Stimulated activated CD4-positive, alpha-beta T cell treated with anti-CD3 and anti-CD28 coated beads, Interleukin-1b, Interleukin-23, amount 100 ng/mL, for 24 hours (primary cell): ENCODE data around the gene ITK.

ENCODE experiments used
- DNase-seq, 4 experiments: peaks; one replicate each; pipeline ENCODE4 v3.0.0-alpha.2; 2020; ENCODE audit warnings: low read depth in 4 of 4, low spot score in 1 of 4

Gene ITK

DNA sequence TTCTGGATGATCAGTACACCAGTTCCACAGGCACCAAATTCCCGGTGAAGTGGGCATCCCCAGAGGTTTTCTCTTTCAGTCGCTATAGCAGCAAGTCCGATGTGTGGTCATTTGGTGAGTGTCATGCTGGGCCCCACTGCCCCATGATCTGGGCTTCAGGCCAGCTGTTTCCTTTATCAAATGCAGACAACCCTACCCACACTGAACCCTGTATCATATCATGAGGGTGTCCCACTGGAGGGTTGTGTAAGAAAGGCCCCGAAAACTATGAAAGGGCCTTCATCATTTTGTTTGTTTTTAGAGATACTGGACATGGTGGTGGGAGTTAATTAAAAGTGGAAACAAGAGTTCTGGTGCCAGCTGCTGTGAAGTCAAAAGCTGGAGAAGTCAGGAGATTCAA lies 65.2 kb downstream of the ITK start:
- no peak for DNase-seq

DNA sequence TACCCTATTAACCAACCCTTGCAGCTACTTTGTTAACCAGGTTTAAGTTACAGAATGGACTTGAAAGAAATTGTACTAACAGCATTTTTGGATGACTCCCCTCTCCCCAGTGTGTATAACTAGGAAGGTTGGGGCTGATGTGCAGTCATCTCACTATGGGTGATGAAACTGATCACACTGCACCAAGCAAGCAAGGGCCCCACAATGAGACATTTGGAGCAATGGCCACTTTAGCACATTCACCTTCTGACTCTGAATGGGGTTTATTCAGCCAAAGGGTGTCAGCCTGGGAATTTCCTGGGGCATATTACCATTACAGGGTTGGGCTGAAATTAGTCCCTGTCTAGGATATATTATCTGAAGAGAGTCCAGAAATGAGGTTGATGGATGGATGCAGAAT lies 66.6 kb downstream of the ITK start:
- DNase-seq = no peak

DNA sequence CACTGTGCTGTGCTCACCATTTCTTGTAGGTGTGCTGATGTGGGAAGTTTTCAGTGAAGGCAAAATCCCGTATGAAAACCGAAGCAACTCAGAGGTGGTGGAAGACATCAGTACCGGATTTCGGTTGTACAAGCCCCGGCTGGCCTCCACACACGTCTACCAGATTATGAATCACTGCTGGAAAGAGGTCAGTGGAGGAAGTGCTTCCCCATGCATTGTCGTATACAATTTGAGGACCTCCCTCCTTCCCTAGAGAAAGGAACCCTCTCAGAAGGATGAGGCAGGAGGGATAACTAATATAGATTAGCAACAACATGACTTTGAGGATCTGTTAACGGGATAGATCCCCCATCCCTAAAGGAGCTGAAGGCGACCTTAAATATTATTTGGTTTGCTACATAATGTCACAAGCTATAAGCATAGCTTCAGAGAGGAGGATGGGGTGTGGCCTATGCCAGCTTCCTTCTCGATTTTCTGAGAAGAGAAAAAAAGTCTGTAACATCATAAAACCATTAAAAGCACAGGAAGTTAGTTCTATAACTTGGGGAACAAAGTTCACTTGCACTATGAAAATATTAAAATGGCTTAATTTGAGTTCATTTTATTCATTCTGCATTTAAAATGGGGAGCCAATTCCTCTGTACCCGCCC lies 68.3 kb downstream of the ITK start:
- DNase-seq = no peak

DNA sequence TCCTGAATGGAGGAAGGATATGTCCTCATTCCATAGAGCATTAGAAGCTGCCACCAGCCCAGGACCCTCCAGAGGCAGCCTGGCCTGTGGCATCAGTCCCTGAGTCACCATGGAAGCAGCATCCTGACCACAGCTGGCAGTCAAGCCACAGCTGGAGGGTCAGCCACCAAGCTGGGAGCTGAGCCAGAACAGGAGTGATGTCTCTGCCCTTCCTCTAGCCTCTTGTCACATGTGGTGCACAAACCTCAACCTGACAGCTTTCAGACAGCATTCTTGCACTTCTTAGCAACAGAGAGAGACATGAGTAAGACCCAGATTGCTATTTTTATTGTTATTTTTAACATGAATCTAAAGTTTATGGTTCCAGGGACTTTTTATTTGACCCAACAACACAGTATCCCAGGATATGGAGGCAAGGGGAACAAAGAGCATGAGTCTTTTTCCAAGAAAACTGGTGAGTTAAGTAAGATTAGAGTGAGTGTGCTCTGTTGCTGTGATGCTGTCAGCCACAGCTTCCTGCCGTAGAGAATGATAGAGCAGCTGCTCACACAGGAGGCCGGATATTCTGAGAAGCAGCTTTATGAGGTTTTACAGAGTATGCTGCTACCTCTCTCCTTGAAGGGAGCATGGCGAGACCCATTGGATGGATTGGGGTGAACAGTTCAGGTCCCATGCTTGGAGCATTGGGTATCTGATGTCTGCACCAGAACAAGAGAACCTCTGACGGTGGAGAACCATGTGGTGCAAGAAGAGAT lies 72.2 kb downstream of the ITK start:
- DNase-seq = no peak

DNA sequence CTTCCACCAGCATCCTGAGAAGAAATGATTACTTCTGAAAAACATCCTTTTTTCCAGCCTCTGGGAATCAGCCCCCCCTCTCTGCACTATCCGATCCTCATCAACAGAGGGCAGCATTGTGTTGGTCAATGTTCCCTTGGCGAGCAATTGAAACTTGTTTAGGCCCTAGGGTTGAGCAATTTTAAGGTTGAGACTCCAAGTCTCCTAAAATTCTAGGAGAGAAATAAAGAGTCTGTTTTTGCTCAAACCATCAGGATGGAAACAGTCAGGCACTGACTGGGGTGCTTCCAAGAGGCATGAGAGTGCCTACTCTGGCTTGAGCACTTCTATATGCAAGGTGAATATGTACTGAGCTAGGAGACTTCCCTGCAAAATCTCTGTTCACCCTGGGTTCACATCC lies 72.9 kb downstream of the ITK start:
- DNase-seq = no peak

DNA sequence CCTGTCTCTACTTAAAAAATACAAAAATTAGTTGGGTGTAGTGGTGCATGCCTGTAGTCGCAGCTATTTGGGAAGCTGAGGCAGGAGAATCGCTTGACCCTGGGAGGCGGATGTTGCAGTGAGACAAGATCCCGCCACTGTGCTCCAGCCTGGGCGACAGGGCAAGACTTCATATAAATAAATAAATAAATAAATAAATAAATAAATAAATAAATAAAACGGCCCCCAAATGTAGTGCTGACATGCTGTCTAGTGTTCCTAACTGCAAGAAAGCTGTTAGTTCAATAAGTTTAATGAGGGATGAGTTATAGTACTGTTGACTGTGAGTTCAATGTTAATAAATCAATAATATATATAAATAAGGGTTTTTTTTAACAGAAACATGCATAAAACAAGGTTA lies 77.8 kb downstream of the ITK start:
- DNase-seq = no peak

DNA sequence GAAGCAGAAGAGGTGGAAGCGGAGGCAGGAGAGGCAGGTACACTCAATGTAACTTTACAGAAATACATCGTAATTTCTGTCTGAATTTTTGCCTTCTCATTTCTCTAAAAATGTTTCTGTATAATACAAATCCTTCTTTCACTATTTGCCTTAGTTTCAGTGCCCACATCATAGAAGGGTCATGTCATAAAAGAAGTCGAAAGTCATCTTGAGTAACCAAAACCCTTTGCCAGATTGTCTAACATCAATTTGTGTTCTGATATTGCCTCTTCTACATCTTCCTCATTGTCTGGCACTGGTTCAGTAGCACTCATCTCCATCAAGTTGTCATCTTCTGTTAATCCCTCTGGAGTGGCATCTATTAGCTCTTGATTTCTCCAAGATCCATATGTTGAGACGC lies 79.1 kb downstream of the ITK start:
- DNase-seq = no peak

DNA sequence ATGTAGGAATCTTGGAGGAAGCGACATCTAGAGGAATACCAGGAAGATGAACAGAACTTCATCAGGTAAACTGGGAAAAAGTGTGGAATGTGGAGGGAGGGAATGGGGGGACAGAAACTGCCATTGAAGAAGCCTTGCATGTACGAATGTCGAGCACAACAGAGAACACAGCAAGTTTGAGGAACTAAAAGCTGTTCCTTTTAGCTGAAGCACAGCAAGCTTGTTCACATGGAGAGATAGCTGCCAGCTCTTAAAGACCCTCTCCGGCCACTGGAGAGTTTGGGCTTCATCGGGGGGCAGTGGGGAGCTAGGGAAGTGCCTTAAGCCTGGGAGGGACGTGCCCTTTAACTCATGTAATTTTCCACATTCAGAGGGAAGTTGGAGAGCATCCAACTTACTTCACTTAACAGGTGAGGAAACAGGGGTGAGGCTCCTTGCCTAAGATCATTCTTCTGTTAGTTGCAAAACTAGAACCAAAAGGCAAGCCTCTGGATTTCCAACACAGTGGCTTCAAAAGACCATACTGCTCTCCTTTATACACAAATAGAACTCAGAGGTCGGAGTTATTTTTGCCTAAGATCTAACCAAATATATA lies 83.0 kb downstream of the ITK start:
- no peak for DNase-seq

DNA sequence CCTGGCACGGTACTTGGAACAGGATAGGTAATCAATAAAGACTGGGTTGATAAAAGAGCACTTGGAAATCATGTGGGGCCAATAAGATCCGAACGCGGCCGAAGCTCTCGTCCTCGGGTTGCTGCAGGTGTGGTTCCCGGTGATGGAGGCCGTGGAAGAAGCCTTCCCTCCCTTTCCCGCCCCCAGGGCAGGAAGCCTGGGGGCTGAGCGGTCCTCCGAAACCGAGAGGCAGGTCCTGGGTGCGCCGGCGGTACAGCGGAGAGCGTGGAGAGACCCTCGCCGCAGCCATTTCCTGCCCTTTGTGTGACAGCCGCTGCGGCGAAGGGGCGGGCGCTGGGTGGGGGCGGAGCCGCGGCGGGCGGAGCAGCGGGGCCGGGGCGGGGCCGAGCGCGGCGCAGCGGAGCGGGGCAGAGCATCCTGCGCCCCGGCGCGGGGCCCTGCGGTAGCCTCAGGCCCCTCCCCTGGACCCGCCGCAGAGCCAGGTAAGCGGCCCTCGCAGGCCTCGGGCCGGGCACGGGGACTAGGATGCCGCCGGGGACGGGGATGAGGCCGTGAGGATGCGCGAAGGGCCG lies 85.2 kb downstream of the ITK start, which contains the start of gene CYFIP2:
CYFIP2 (plus strand) TSS at position 410 of the 572 bp plus-strand sequence. CDS start 19,239 bp downstream, outside the sequence.
- peak; percentile 61 to 80 (median 70) for DNase-seq

DNA sequence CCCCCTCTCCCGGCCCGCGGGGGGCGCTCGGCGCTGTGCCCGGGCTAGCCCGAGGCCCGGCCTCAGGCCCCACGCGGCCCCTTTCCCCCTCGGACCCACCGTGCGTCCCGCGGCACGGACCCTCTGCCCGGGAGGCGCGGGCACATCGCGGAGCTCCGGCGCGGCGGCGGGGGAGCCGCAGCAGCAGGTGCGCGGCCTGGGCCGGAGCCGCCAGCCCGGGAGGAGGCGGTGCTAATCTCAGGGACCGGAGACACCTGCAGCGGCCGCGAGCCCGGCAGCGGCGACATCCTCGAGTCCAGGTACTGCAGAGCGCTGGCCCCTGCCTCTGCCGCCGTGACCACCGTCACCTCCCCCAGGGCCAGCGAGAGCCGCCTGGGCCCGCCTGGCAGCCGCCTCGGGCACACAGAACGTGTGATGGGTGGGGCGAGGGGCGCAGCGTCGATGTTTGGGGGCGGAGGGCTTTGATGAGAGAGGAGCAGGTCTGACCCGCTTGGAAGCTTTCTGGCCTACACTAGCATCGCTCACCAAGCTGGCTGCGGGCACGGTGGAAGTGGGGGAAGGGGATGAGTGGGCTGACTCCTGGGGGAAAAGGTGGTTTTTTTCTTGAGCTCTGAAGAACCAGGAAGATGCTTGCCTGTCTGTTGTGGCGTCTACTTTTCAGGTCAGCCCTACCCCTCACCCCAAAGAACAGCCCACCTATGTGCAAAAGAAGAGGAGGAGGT lies 85.8 kb downstream of the ITK start:
- peak in 1 of 4 experiments; percentile 42 for DNase-seq

DNA sequence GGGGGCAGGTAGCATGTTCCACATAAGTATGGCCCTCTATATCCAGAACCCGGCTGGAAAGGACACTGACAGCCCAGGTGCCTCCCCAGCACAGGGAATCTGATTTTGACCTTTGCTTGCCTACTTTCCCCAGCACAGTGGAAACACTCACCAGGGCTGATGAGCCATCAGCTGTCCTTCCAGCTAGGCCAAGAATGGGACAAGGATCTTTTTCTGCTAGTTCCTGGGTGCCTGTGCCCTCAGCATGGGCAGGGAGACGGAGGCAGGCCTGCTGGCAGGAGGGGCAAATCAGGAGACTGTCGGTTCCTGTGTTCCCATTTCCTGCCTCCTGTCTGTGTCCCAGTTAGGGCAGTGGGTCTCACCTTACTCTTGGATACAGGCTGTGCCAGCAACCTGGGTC lies 86.4 kb downstream of the ITK start:
- no peak for DNase-seq

DNA sequence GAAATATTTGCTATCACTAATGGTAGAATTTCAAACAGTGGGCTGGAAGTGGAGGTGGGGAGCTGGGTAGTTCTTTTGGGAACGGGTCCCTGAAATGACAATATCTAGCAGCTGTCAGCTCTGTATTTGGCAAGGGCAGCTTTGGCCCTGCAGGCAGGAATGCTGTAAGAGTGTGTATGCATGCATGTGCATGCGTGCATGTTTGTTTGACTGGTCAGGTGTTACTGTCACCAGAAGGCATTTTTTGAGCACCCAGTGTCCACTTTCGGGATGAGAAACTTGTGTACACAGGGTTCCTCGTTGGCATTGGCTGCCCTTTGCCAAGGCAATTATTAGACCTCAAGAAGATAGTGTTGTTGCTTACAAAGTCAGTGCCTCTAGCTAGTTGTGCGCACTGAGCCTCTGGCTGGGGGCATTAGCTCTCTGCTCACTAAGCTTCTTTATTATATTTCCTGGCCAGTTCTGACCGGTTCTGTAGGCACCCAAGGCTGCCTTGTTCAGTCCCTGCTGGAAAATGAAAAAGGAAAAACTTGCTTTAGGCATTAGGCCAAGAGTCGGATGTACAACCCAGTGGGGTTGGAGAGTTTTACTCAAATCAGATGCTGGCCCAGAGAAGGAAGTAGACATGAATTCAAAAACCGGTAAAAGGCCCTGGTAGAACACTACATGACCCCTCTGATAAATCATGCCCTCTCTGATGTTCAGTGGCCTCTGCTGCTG lies 87.3 kb downstream of the ITK start:
- no peak for DNase-seq

DNA sequence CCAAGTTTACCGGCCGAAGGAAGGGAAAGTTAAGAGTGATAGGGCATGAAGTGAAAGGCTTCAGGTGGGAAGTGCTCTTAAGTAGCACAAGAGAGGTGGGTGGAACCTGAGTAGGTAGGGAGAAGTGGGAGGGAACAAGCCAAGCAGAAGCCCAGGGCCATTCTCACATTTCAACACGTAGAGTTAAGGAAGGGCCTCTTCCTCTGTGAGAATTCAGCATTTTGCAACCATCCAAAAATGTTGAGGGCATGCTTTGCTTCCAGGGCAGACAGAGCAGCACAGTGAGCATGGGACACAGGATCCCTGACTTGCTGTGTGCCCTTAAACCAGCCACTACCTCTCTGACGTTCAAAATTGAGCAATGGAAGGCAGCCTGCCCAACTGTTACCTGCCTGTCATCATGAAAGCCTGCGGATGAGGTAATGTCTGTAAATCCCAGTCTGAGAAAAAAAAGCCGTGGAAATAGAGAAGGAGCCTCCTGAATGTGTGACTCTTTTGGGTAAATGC lies 88.6 kb downstream of the ITK start:
- DNase-seq = no peak

DNA sequence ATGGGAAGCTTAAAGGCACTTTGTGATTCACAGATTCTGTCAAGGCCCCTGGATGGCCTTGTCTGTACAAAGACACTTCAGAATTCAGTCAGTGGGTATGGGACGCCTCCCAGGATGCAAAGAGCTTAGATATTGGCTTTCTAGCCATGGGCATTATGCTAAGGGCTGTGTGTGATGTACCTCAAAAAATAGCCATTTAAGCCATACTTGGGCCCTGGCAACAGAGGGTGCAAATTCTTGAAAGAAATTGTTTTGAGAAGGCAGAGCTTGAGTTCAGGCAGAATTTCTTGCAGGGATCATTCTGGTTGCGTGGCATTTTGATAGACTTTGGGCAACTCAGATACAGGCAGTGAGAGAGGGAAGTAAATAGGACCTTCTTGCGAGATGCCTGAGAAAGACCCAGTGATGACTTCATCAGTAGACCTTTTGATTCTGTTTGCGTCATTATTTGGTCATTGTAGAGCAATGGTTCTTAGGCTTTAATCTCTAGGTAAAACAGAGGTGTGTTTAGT lies 89.2 kb downstream of the ITK start:
- no peak for DNase-seq

DNA sequence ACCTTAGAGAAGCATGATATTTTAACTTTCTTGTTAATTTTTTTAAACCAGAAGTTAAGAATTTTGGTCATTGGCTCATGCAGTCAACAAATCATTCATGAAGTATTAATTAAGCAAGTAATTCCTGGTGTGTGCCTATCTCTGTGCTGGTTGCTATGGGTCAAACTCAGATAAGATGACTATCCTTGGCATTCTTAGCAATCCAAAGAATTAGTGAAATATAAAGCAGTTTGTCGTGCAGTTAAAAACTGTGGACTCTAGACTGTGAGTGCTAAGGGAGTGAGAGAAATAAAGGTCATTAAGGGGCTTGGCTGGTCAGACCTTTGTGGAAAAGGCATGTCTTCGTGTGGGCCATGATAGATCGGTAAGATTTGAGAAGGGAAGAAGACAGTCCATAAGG lies 90.1 kb downstream of the ITK start:
- no peak for DNase-seq

DNA sequence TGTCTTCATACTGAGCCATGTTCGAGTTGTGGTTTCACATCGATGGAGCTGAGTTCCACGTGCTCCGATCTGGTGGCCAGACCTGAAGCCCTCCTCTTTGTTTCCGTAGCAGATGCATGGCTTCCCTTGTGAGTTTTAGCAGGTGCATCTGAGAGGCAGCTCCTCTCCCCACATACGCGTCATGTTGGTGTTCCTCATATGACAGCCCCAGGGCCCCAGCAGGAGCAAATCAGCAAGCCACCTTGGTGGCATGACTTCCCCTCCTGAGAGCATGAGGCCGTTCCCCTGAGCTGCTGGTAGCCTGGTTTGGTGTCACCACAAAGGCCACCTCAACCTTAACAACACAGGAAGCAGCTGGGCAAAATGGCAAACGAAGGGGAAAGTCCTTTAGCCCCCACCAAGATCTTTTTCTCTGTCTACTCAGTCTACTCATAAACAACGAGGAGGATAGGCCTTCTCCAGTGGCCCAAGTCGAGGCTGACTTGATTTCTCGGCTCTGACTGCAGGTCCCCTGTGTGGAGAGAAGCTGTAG lies 91.2 kb downstream of the ITK start:
- DNase-seq = peak in 2 of 4 experiments; percentile 67 to 79

DNA sequence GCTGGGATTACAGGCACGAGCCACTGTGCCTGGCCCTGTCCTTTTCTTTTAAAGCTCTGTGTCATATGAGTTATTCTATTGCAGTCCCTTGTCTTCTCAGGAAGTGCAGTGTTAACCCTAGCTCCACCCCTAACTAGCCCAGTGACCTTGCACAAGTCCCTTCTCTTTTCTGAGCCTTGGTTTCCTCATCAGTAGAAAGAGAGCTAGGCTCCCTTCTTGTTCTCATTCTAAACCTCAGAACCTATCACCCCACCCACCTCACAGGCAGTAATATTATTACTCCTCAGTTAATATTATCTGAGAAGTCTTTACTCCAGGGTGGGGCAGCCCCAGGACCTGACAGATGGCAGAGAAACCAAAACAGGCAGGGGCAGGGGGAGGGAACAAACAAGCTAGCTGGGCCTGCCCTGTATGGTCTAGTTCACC lies 92.5 kb downstream of the ITK start:
- no peak for DNase-seq

DNA sequence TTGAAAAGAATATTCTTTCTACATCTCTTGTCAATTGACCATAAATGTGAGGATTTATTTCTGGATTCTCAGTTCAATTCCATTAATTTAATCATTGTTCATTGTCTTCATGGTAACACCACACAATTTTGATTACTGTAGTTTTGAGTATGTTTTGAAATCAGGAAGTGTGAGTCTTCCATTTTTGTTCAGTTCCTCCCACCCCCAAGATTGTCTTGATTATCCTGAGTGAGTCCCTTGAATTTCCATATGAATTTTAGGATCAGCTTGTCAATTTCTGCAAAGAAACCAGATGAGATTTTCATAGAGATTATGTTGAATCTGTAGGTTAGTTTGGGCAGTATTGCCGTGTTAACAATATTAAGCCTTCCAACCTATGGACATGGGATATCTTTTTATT lies 94.8 kb downstream of the ITK start:
- no peak for DNase-seq

DNA sequence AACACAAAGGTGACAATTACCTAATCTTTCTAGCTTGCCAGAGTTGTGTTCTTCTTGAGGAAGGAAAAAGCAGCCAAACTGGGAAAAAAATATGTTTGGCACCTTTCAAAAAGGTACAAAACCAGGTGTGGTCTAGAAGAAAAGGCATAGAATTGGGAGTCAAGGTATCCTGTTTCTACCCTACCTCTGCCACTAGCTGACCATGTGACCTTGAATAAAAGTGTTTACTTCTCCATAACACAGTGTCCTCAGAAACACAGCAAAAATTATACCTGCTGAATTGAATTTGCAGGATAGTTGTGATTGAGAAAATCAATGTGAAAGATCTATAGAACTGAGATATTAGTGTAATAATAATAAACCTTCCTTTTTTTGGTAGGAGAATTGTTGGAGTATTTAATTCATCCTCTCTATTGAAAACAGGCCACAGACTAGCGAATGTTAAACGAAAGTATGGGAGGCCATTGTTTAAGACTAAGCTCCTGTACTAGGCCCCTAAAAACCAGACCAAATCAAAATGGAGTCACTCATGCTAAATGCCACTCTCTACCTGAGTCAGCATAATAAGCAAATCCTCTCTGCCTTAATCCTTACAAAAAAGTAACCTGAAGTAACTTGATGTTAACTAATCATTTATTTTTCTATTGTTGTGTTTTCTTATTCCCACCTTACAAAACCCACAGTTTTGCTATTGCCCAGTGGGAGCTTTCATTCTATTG lies 97.8 kb downstream of the ITK start:
- no peak for DNase-seq
